SH-SY5Y (cell line): ENCODE measurements around the gene DLL4.

ENCODE experiments used
- GATA2 ChIP-seq: IDR thresholded peaks from 2 replicates; pipeline ENCODE4 v1.6.1; 2011; ENCODE audit warnings: mild to moderate bottlenecking, low read depth, low read length
- GATA3 ChIP-seq: IDR thresholded peaks from 2 replicates; pipeline ENCODE4 v1.6.1; 2011; ENCODE audit warnings: low read depth, mild to moderate bottlenecking, low read length, moderate library complexity

DNA sequence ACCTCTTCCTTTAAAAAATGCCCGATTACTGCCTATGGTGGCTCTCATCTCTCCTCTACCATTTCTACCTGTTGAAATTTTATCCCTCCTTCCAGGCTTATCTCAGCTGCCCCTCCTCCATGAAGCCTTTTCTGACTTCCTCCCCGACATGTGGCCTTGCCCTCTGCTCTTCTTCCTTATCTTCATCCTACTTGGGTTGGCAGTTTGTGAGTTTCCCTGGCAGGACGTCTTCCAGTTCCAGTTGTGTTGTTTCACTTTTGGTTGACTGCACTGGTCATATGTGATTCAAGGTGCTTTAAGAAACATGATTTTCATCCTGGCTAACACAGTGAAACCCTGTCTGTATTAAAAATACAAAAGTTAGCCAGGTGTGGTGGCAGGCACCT is 4.4 kb downstream of the DLL4 start:
- no peak for TF ChIP-seq GATA2
- TF ChIP-seq GATA3, result no peak
